Left lung (tissue), 10 donors: Measurements from ENCODE around the gene INHA. TPM values are rescaled to one million over a fixed set of nuclear protein-coding genes. Genes with fewer than 3 reads are reported as not detected.

Experiments used
- ATAC-seq: fragments of 200-7000 bp; cut with Tn5 transposase; one replicate; pipeline ENCODE4 v1.9.1; 2020; ENCODE audit warnings: moderate library complexity
- DNase-seq, 4 donors: peaks; one replicate each; pipeline ENCODE4 v3.0.0-alpha.2; 2013 to 2020
- H3K27ac ChIP-seq, 2 donors: fragments of 200-600 bp; sonication (generic) in 1 of 2; one replicate each; pipeline versions ENCODE4 v1.5.0 to v1.8.0; 2020 to 2021
- H3K27me3 ChIP-seq, 2 donors: fragments of 200-600 bp; sonication (generic) in 1 of 2; one replicate each; pipeline versions ENCODE4 v1.5.0 to v1.8.0; 2020 to 2021
- H3K36me3 ChIP-seq, 2 donors: fragments of 200-600 bp; sonication (generic) in 1 of 2; one replicate each; pipeline versions ENCODE4 v1.5.0 to v1.8.0; 2020 to 2021
- H3K4me1 ChIP-seq, 2 donors: fragments of 200-600 bp; one replicate each; pipeline ENCODE4 v1.8.0; 2021
- H3K4me3 ChIP-seq, 2 donors: fragments of 200-600 bp; sonication (generic) in 1 of 2; one replicate each; pipeline versions ENCODE4 v1.5.0 to v1.8.0; 2020 to 2021; ENCODE audit warnings: mild to moderate bottlenecking in 1 of 2
- H3K9me3 ChIP-seq, 2 donors: fragments of 200-600 bp; sonication (generic) in 1 of 2; one replicate each; pipeline versions ENCODE4 v1.5.0 to v1.8.0; 2020 to 2021
- CTCF ChIP-seq, 2 donors: fragments of 200-600 bp; sonication (generic) in 1 of 2; IDR thresholded peaks; one replicate each; pipeline versions ENCODE4 v1.5.0 to v1.8.0; 2021; ENCODE audit warnings: antibody characterized with exemption in 2 of 2
- intact Hi-C, 2 donors: fragments of 100-400 bp; cut with DNase I; formaldehyde crosslinking; loops; one replicate each; pipeline versions ENCODE4 v1.11.2 to v1.14.2; 2022
- polyA plus RNA-seq, 6 donors: library from polyadenylated mRNA; unstranded; fragments of 120-200 nt; gene quantifications; one replicate each; pipeline ENCODE4 v1.2.1, GENCODE V29; 2013; ENCODE audit not compliant: insufficient read length in 6 of 6
- total RNA-seq, 2 donors: library from RNA; stranded (reverse); fragmentation: NEBNext Ultra II Directional; extraction: Animal tissue kit (Norgen Biotek cat#: 25700); gene quantifications; one replicate each; pipeline ENCODE4 v1.2.1, GENCODE V29; 2021
- donor health status: DM: no; HTN: yes; CAD: no.
- donor health status: DM: no; HTN: no; CAD: no.

The INHA gene
- total and polyA plus RNA-seq, 8 donors: 0.37 to 1.9 (median 1.0) TPM

- Histone ChIP-seq H3K9me3 (no peaks in the 10 kb centered on the region), H3K4me3 (no peak overlapping the region), H3K27me3 (peaks cover 0 to 25% of the 10 kb centered on the region in 2 donors), H3K36me3 (no peaks in the 10 kb centered on the region), H3K27ac (no peak overlapping the region), H3K4me1 (no peaks in the 10 kb centered on the region)
- intact Hi-C loops: no loop called here
- DNase-seq (no peak), ATAC-seq (no peak)
- no peak for TF ChIP-seq CTCF (IDR thresholded peaks at IDR 0.05)
These were observed 9.2 kb downstream of the INHA start for GRCh38 chr2:219581346-219581745.

- intact Hi-C loops: no loop called here
- Histone ChIP-seq H3K27ac (no peak overlapping the region), H3K36me3 (no peaks in the 10 kb centered on the region), H3K4me1 (no peaks in the 10 kb centered on the region), H3K4me3 (no peak overlapping the region), H3K9me3 (no peaks in the 10 kb centered on the region), H3K27me3 (no peaks in the 10 kb centered on the region)
- DNase-seq (no peak), ATAC-seq (no peak)
- TF ChIP-seq CTCF (IDR thresholded peaks at IDR 0.05): no peak
These were observed 19.0 kb downstream of the INHA start for GRCh38 chr2:219591091-219591490.

- ATAC-seq: no peak
- DNase-seq: peak in 1 of 4 donors; percentile 58
These were observed 20.6 kb downstream of the INHA start for GRCh38 chr2:219592736-219593135.

GRCh38 chr2:219593154-219593553, 21.0 kb downstream of the INHA start:
- Histone ChIP-seq H3K27me3 (no peaks in the 10 kb centered on the region), H3K4me3 (no peak overlapping the region), H3K9me3 (no peaks in the 10 kb centered on the region), H3K27ac (no peak overlapping the region), H3K36me3 (no peaks in the 10 kb centered on the region), H3K4me1 (peaks cover 3 to 8% of the 10 kb centered on the region in 2 donors)
- DNase-seq (no peak), ATAC-seq (no peak)
- intact Hi-C loops: no loop called here
- no peak for TF ChIP-seq CTCF (IDR thresholded peaks at IDR 0.05)

More at GRCh38 chr2:219592736-219593135, 20.6 kb downstream of the INHA start:
- intact Hi-C loops: no loop called here
- H3K4me1 ChIP-seq: peaks cover 0 to 8% of the 10 kb centered on the region in 2 donors
- TF ChIP-seq CTCF (IDR thresholded peaks at IDR 0.05): no peak
- no peaks in the 10 kb centered on the region for H3K9me3 ChIP-seq
- no peak overlapping the region for H3K4me3 ChIP-seq
- H3K36me3 ChIP-seq: no peaks in the 10 kb centered on the region
- H3K27me3 ChIP-seq: no peaks in the 10 kb centered on the region
- H3K27ac ChIP-seq: no peak overlapping the region

GRCh38 chr2:219595256-219595655, 23.1 kb downstream of the INHA start:
- intact Hi-C loops: no loop called here
- no peak overlapping the region for H3K27ac ChIP-seq
- ATAC-seq (no peak), DNase-seq (peak in 2 of 4 donors; percentile 53 to 80)
- no peak overlapping the region for H3K4me3 ChIP-seq
- no peaks in the 10 kb centered on the region for H3K36me3 ChIP-seq
- no peak for TF ChIP-seq CTCF (IDR thresholded peaks at IDR 0.05)
- no peaks in the 10 kb centered on the region for H3K27me3 ChIP-seq
- H3K9me3 ChIP-seq: no peaks in the 10 kb centered on the region
- H3K4me1 ChIP-seq: peaks cover 8 to 12% of the 10 kb centered on the region in 2 donors
